ENCODE data around the gene POPDC2.

DNA sequence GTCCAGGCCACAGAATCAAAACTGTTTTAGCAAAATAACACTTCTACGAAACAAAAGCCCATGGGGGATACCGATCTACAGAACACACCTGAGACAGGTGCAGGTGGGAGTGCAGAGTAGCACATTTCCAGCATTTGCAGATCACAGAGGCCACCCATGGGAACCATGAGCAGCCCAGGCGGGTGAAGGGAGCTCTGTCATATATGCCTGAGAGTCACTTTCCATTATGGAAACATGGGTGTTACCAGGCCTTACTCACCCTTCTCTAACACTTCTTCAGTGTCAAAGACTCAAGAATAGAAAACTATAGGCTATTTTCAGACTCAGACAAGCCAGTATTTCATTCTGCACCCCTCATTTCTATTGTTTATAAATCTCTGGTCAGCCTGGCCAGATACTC, 59.2 kb downstream of the POPDC2 start:
- TF ChIP-seq CTCF (IDR thresholded peaks at IDR 0.05; ENCODE audit: borderline replicate concordance, extremely low read depth, low read length, poor library complexity, severe bottlenecking) (no peak), EZH2 (IDR thresholded peaks at IDR 0.05; ENCODE audit: borderline replicate concordance, low read depth, low read length, severe bottlenecking) (no peak)
